Gastrocnemius medialis (tissue), 4 donors: ENCODE data around the gene SPTLC3.

Source experiments
- POLR2A ChIP-seq, 2 donors: fragments of 450-650 bp; IDR thresholded peaks; one replicate each; pipeline ENCODE4 v1.6.1; 2017; ENCODE audit warnings: antibody characterized with exemption in 2 of 2, mild to moderate bottlenecking in 2 of 2, moderate library complexity in 2 of 2
- TF ChIP-seq, protein P1 (sequence below), 5 experiments: fragments of 450-650 bp in 3 of 5; fragments of 200-600 bp in 2 of 5; sonication (generic) in 2 of 5; IDR thresholded peaks in 4 of 5; conservative IDR thresholded peaks in 1 of 5; 1 replicate in 4 of 5; 2 replicates in 1 of 5; pipeline ENCODE4 v1.5.1; 2016 to 2019; ENCODE audit warnings: antibody characterized with exemption in 5 of 5, mild to moderate bottlenecking in 3 of 5, moderate library complexity in 3 of 5

DNA sequence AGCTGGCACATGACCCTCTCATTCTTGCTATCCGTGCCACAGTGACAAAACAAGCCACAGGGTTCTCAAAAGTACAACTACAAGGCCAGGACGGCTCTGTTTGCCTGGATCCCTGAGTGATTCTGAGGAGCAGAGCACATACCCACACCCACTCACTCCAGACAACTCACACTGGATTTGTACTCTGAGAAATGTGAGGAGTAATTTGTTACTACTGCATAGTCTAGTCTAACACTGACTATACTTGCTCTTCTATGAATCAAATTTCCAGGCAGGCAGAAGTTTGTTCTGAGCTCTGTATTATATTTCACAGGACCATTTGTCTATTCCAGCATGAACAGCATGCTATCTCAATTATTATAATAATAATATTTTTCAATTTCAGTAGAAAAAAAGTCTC lies 26.7 kb upstream of the SPTLC3 start:
- TF ChIP-seq, protein P1, sequence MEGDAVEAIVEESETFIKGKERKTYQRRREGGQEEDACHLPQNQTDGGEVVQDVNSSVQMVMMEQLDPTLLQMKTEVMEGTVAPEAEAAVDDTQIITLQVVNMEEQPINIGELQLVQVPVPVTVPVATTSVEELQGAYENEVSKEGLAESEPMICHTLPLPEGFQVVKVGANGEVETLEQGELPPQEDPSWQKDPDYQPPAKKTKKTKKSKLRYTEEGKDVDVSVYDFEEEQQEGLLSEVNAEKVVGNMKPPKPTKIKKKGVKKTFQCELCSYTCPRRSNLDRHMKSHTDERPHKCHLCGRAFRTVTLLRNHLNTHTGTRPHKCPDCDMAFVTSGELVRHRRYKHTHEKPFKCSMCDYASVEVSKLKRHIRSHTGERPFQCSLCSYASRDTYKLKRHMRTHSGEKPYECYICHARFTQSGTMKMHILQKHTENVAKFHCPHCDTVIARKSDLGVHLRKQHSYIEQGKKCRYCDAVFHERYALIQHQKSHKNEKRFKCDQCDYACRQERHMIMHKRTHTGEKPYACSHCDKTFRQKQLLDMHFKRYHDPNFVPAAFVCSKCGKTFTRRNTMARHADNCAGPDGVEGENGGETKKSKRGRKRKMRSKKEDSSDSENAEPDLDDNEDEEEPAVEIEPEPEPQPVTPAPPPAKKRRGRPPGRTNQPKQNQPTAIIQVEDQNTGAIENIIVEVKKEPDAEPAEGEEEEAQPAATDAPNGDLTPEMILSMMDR (IDR thresholded peaks at IDR 0.05 in 4 of 5, conservative IDR thresholded peaks at IDR 0.05 in 1 of 5), result no peak
- no peak for TF ChIP-seq POLR2A (IDR thresholded peaks at IDR 0.05)
